ENCODE measurements around the gene BAIAP2L2. TPM values are rescaled to one million over a fixed set of nuclear protein-coding genes. Genes with fewer than 3 reads are reported as not detected.
"Not testable (repeated sequence)": the region's sequence is repeated elsewhere in the genome, so short reads cannot be mapped to it uniquely, and the experiment has no call there.

BAIAP2L2 gene
- total RNA-seq, 3 donors from 2014 or later (not counting 1 experiment from before 2014, with no cell fraction given), result 0.99 to 1.9 (median 1.2) TPM

DNA sequence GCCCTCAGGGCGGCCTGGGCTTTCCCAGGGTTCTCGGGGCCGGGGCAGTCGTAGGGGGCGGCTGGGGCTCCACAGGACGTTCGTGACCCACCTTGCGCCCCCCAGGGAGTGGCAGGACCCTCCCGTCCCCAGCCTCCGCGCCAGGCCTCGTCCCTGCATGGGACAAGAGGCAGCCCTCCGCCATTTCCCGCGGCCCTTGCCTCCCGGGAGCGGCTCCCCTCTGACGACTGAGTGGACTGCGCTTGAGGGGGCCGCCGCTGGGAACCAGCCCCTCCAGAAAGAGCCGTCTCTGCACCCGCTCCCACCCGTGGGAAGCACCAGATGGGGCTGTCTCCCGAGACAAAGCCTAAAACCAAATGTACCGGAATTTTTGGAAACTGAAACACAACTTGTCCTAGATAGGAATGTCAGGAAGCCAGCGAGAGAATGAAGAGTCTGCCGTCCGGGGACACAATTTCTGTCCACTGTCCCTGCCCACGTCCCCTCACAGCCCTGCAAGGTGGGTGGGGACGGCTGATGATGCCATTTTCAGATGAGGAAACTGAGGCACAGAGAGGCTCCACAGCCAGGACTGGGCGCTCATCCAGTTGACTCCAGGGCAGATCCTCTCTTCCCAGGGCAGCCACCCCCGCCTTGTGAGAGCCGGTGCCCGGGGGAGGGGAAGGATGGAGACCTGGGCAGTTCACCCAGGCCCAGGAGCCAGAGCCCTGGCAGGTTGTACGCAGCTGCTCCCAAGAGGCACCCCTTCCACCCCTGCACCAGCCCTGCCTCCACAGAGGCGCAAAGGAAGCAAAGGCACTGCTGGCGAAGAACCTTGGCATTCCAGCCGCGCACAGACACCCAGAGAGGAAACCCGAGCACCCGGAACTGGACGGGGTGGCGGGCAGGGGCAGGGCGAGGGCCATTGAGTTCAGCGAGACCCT, 71.3 kb downstream of the BAIAP2L2 start:
- Mint-ChIP-seq H3K4me3 (no peak overlapping the region), H3K27me3 (ENCODE audit: low read depth in 2 of 2) (no peaks in the 10 kb centered on the region), H3K9me3 (no peaks in the 10 kb centered on the region), H3K27ac (no peak overlapping the region), H3K36me3 (no peaks in the 10 kb centered on the region), H3K4me1 (peaks cover 9 to 22% of the 10 kb centered on the region in 2 donors)
- Histone ChIP-seq H3K27ac (ENCODE audit: low read length) (no peak overlapping the region), H3K4me1 (ENCODE audit: control insufficient read depth, insufficient read depth, low read length) (peaks cover 18% of the 10 kb centered on the region), H3K27me3 (ENCODE audit: control insufficient read depth, insufficient read depth, low read length) (no peaks in the 10 kb centered on the region), H3K36me3 (ENCODE audit: control insufficient read depth, insufficient read depth, low read length) (no peaks in the 10 kb centered on the region), H3K9me3 (ENCODE audit: control insufficient read depth, insufficient read depth, low read length) (no peaks in the 10 kb centered on the region), H3K4me3 (ENCODE audit: low read length) (no peak overlapping the region)
- no peak for TF ChIP-seq CTCF (IDR thresholded peaks at IDR 0.05)
- 95% methylated on average over 46 of the region's 46 CpGs for WGBS (ENCODE audit: insufficient coverage)
- no peak for ATAC-seq
- DNase-seq, result no peak
- intact Hi-C loops (cut with micrococcal nuclease), result no loop called here

GRCh38 chr22:38038426-38038825, 72.1 kb downstream of the BAIAP2L2 start:
- Histone ChIP-seq H3K4me1 (ENCODE audit: control insufficient read depth, insufficient read depth, low read length) (peaks cover 20% of the 10 kb centered on the region), H3K36me3 (ENCODE audit: control insufficient read depth, insufficient read depth, low read length) (no peaks in the 10 kb centered on the region), H3K27me3 (ENCODE audit: control insufficient read depth, insufficient read depth, low read length) (no peaks in the 10 kb centered on the region), H3K27ac (ENCODE audit: low read length) (no peak overlapping the region), H3K4me3 (ENCODE audit: low read length) (no peak overlapping the region), H3K9me3 (ENCODE audit: control insufficient read depth, insufficient read depth, low read length) (no peaks in the 10 kb centered on the region)
- DNase-seq (no peak), ATAC-seq (no peak)
- Mint-ChIP-seq H3K27ac (no peak overlapping the region), H3K36me3 (no peaks in the 10 kb centered on the region), H3K9me3 (no peaks in the 10 kb centered on the region), H3K4me3 (no peak overlapping the region), H3K4me1 (peaks cover 9 to 25% of the 10 kb centered on the region in 2 donors), H3K27me3 (ENCODE audit: low read depth in 2 of 2) (no peaks in the 10 kb centered on the region)
- intact Hi-C loops (cut with micrococcal nuclease), result no loop called here
- no peak for TF ChIP-seq CTCF (IDR thresholded peaks at IDR 0.05)
- 95% methylated on average over 22 of the region's 23 CpGs for WGBS (ENCODE audit: insufficient coverage)

GRCh38 chr22:38037367-38038150, 72.9 kb downstream of the BAIAP2L2 start:
- H3K36me3 ChIP-seq (ENCODE audit: control insufficient read depth, insufficient read depth, low read length); H3K27me3 ChIP-seq (ENCODE audit: control insufficient read depth, insufficient read depth, low read length); DNase-seq; ATAC-seq; H3K4me3 Mint-ChIP-seq; H3K27me3 Mint-ChIP-seq (ENCODE audit: low read depth in 2 of 2); H3K4me3 ChIP-seq (ENCODE audit: low read length); H3K9me3 ChIP-seq (ENCODE audit: control insufficient read depth, insufficient read depth, low read length); H3K27ac ChIP-seq (ENCODE audit: low read length); intact Hi-C loops (cut with micrococcal nuclease); H3K36me3 Mint-ChIP-seq; H3K9me3 Mint-ChIP-seq: not testable (repeated sequence)
- WGBS (ENCODE audit: insufficient coverage), result 84% methylated on average over 13 of the region's 13 CpGs
- H3K4me1 ChIP-seq (ENCODE audit: control insufficient read depth, insufficient read depth, low read length), result peaks cover 15% of the 10 kb centered on the region
- peak overlapping the region in 1 of 2 donors; percentile 20 for H3K27ac Mint-ChIP-seq
- peaks cover 9 to 25% of the 10 kb centered on the region in 2 donors for H3K4me1 Mint-ChIP-seq
